Transverse colon (tissue), 3 donors: ENCODE data around the gene SLC35F1.

Source experiments
- POLR2A ChIP-seq: fragments of 450-650 bp; IDR thresholded peaks from one replicate; pipeline ENCODE4 v1.6.1; 2016; ENCODE audit warnings: antibody characterized with exemption, mild to moderate bottlenecking, moderate library complexity
- POLR2AphosphoS5 ChIP-seq, 3 donors: sonication (generic); formaldehyde crosslinking; IDR thresholded peaks; one replicate each; pipeline ENCODE4 v1.6.1; 2016; ENCODE audit warnings: antibody characterized with exemption in 3 of 3

- TF ChIP-seq POLR2AphosphoS5 (IDR thresholded peaks at IDR 0.05) (no peak), POLR2A (no peak)
Observed at GRCh38 chr6:118317581-118318563, 410.8 kb downstream of the SLC35F1 start.
